PC-9 (cell line): ENCODE measurements around the gene DTX4.

Experiments
- CTCF ChIP-seq: fragments of 200-600 bp; sonication (generic); conservative IDR thresholded peaks from 2 replicates; pipeline ENCODE4 v1.6.1; 2017; ENCODE audit warnings: mixed run types, antibody characterized with exemption, mild to moderate bottlenecking, moderate library complexity
- EZH2 ChIP-seq: fragments of 200-600 bp; sonication (generic); IDR thresholded peaks from 2 replicates; pipeline ENCODE4 v1.8.0; 2017; ENCODE audit warnings: antibody characterized with exemption, low read depth

- TF ChIP-seq CTCF (no peak), EZH2 (no peak)
Observed at GRCh38 chr11:59180907-59181306, 9.0 kb downstream of the DTX4 start.
